Stimulated activated CD4-positive, alpha-beta T cell treated with anti-CD3 and anti-CD28 coated beads, Interleukin-2, amount 100 ng/mL, for 4 hours (primary cell): ENCODE measurements around the gene EIF3I.
A peak's percentile ranks its signal among the peaks of the same experiment; 100 is the strongest.

Experiments used
- DNase-seq: peaks from one replicate; pipeline ENCODE4 v3.0.0-alpha.2; 2020; ENCODE audit warnings: low read depth

The EIF3I gene

GRCh38 chr1:32198237-32199042 lies 23.8 kb upstream of the EIF3I start:
- no peak for DNase-seq

- no peak for DNase-seq
Observed at GRCh38 chr1:32199043-32199716, 23.0 kb upstream of the EIF3I start.

GRCh38 chr1:32199717-32200072 lies 22.5 kb upstream of the EIF3I start:
- DNase-seq = no peak

- peak; percentile 31 for DNase-seq
Observed at GRCh38 chr1:32200226-32201010, 21.8 kb upstream of the EIF3I start, which contains the start of gene CCDC28B. CCDC28B (plus strand) TSS chr1:32200595; CDS start chr1:32201936, 1,341 bp downstream.

GRCh38 chr1:32201011-32201855 lies 21.0 kb upstream of the EIF3I start:
- DNase-seq = peak; percentile 64

GRCh38 chr1:32204943-32205361 lies 17.3 kb upstream of the EIF3I start:
- DNase-seq = no peak

- peak; percentile 78 for DNase-seq
Observed at GRCh38 chr1:32205401-32206370, 16.5 kb upstream of the EIF3I start, which contains the start of gene IQCC. IQCC (plus strand) TSS chr1:32205671; CDS start chr1:32205682, 11 bp downstream.

- DNase-seq = no peak
Observed at GRCh38 chr1:32208469-32208868, 13.7 kb upstream of the EIF3I start.

- no peak for DNase-seq
Observed at GRCh38 chr1:32208891-32209328, 13.3 kb upstream of the EIF3I start, which contains the start of gene DCDC2B. DCDC2B (plus strand) TSS chr1:32209089; CDS start chr1:32209094, 5 bp downstream.

- peak; percentile 46 for DNase-seq
Observed at GRCh38 chr1:32215629-32216480, 6.4 kb upstream of the EIF3I start.

GRCh38 chr1:32216566-32216965 lies 5.6 kb upstream of the EIF3I start:
- DNase-seq = no peak

GRCh38 chr1:32219022-32219421 lies 3.2 kb upstream of the EIF3I start:
- DNase-seq = no peak

- no peak for DNase-seq
Observed at GRCh38 chr1:32220746-32221580, 1.2 kb upstream of the EIF3I start.

GRCh38 chr1:32221581-32221979 lies 627 bp upstream of the EIF3I start:
- DNase-seq = no peak

GRCh38 chr1:32223683-32224082 lies 1.5 kb downstream of the EIF3I start:
- no peak for DNase-seq

- DNase-seq = no peak
Observed at GRCh38 chr1:32224285-32224684, 2.1 kb downstream of the EIF3I start.

- DNase-seq = no peak
Observed at GRCh38 chr1:32228771-32229170, 6.6 kb downstream of the EIF3I start.

GRCh38 chr1:32231843-32232432 lies 9.7 kb downstream of the EIF3I start:
- DNase-seq = no peak
